ENCODE measurements around the gene TREX2. TPM values are rescaled to one million over a fixed set of nuclear protein-coding genes. Genes with fewer than 3 reads are reported as not detected.

TREX2 gene
- polyA plus RNA-seq, 1 donor (not counting 4 experiments of a cell fraction or from before 2014, with no cell fraction given), result 0.31 TPM

DNA sequence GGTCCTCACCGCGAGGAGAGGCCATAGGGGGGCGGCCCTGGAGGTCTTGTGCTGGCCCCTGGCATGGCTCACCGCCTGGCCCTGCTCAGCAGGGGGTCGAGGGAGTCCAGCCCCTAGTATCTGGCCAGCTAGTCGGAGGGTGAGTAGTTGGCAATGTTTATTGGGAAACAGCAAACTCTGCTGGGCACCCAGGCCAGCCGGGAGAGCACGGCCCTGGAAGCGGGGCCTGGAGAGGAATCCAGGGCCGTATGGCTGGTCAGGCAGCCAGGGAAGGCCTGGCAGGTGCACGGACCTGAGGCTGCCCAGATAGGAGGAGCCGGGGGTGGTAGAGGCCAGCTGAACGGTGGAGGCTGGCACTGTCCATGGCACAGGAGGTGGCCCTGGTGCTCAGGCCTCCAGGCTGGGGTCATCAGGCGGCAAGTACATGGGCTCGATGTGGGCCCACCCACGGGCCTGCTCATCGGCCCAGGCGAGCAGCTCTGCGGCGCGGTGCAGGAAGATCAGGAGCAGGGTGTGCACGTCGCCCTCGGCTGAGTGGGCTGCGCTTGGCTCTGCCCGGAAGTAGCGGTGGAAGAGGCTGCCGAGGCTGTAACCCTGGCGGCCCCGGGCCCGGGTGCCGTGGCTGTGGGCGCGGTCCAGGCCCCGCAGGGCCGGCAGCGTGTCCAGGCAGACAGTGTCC, 1.4 kb downstream of the TREX2 start:
- Histone ChIP-seq H3K4me2 (ENCODE audit: control insufficient read depth, extremely low read depth, insufficient read depth, low read depth, low read length) (no peak overlapping the region), H3K27ac (ENCODE audit: control insufficient read depth, insufficient read depth, low read length) (no peak overlapping the region), H3K4me3 (ENCODE audit: control insufficient read depth in 2 of 3, extremely low read depth in 1 of 3, insufficient read depth in 2 of 3, low read depth in 1 of 3, low read length in 3 of 3) (no peak overlapping the region), H3K4me1 (ENCODE audit: control insufficient read depth, extremely low read depth, insufficient read depth, low read length) (peaks cover 10% of the 10 kb centered on the region), H3K9me3 (ENCODE audit: control insufficient read depth, low read depth, low read length) (no peaks in the 10 kb centered on the region), H3K79me2 (ENCODE audit: control insufficient read depth, insufficient read depth, low read length) (no peaks in the 10 kb centered on the region), H3K27me3 (ENCODE audit: control insufficient read depth, extremely low read depth, insufficient read depth, low read length) (no peaks in the 10 kb centered on the region), H3K9me1 (ENCODE audit: control insufficient read depth, extremely low read depth, insufficient read depth, low read length) (no peaks in the 10 kb centered on the region), H2AFZ (ENCODE audit: control insufficient read depth, low read length) (no peak overlapping the region), H3K9ac (ENCODE audit: control insufficient read depth, extremely low read depth, insufficient read depth, low read length) (no peak overlapping the region), H3K36me3 (ENCODE audit: control insufficient read depth in 2 of 2, extremely low read depth in 1 of 2, insufficient read depth in 2 of 2, low read length in 2 of 2) (no peaks in the 10 kb centered on the region), H4K20me1 (ENCODE audit: control insufficient read depth, extremely low read depth, insufficient read depth, low read length) (no peaks in the 10 kb centered on the region)
- DNase-seq (ENCODE audit: low read depth, low spot score), result no peak
- dilution Hi-C loops (cut with MboI; ENCODE audit: extremely low pct_ligation_motif_present, low sequenced_read_pairs), result no loop called here
- TF ChIP-seq, protein P1, sequence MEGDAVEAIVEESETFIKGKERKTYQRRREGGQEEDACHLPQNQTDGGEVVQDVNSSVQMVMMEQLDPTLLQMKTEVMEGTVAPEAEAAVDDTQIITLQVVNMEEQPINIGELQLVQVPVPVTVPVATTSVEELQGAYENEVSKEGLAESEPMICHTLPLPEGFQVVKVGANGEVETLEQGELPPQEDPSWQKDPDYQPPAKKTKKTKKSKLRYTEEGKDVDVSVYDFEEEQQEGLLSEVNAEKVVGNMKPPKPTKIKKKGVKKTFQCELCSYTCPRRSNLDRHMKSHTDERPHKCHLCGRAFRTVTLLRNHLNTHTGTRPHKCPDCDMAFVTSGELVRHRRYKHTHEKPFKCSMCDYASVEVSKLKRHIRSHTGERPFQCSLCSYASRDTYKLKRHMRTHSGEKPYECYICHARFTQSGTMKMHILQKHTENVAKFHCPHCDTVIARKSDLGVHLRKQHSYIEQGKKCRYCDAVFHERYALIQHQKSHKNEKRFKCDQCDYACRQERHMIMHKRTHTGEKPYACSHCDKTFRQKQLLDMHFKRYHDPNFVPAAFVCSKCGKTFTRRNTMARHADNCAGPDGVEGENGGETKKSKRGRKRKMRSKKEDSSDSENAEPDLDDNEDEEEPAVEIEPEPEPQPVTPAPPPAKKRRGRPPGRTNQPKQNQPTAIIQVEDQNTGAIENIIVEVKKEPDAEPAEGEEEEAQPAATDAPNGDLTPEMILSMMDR (optimal IDR thresholded peaks at IDR 0.05 in 1 of 3, IDR thresholded peaks at IDR 0.05 in 1 of 3, conservative IDR thresholded peaks at IDR 0.05 in 1 of 3; ENCODE audit: extremely low read depth in 1 of 3, insufficient read depth in 2 of 3, low read length in 3 of 3), result no peak
- no peak for TF ChIP-seq EZH2 (IDR thresholded peaks at IDR 0.05; ENCODE audit: low read length)
- FAIRE-seq, result no peak

DNA sequence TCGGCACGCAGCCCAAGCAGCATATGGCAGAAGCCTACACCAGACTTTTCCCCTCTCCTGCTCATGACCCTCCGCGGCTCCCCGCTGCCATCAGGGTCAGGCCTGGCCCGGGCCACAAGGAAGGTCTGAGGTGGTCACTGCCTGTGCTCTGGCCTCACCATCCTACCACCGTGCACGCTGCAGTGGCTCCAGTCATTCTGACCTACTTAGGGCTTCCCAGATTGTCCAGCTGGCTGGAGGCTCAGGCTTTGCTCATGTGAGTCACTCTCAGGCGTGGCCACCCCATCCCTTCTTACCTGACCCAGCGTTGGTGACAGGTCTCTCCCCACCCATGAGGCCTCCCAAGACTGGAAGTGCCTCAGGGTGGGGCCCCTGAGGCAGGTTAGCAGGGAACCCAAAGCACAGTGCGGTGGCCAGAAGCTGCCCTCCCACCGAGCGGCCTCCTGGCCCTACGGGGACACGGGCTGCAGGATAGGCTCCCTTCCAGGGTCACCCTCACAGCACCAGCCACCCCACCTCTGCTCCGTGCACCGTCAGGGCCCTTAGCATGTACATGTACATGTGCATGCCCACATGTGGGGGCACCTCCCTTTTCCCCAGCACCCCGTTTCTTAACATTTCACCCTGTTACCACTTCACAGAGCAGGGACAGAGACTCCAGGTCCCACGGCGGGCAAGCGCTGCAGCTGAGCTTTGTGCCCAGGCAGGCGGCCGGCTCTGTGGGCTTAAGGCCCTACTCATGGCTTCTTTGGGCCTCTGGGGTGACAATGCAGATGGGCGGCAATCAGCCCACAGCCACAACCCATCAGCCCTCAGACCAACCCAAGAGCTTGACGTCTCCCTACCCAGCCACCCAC, 2.2 kb downstream of the TREX2 start:
- no peaks in the 10 kb centered on the region for H3K36me3 ChIP-seq (ENCODE audit: control insufficient read depth in 2 of 2, extremely low read depth in 1 of 2, insufficient read depth in 2 of 2, low read length in 2 of 2)
- no peak overlapping the region for H3K4me3 ChIP-seq (ENCODE audit: control insufficient read depth in 2 of 3, extremely low read depth in 1 of 3, insufficient read depth in 2 of 3, low read depth in 1 of 3, low read length in 3 of 3)
- dilution Hi-C loops (cut with MboI; ENCODE audit: extremely low pct_ligation_motif_present, low sequenced_read_pairs), result no loop called here
- H3K27ac ChIP-seq (ENCODE audit: control insufficient read depth, insufficient read depth, low read length), result no peak overlapping the region
- H3K79me2 ChIP-seq (ENCODE audit: control insufficient read depth, insufficient read depth, low read length), result no peaks in the 10 kb centered on the region
- FAIRE-seq (no peak), DNase-seq (ENCODE audit: low read depth, low spot score) (no peak)
- TF ChIP-seq EZH2 (IDR thresholded peaks at IDR 0.05; ENCODE audit: low read length), result no peak
- TF ChIP-seq, protein P1 (optimal IDR thresholded peaks at IDR 0.05 in 1 of 3, IDR thresholded peaks at IDR 0.05 in 1 of 3, conservative IDR thresholded peaks at IDR 0.05 in 1 of 3; ENCODE audit: extremely low read depth in 1 of 3, insufficient read depth in 2 of 3, low read length in 3 of 3), result no peak
- H3K9me1 ChIP-seq (ENCODE audit: control insufficient read depth, extremely low read depth, insufficient read depth, low read length), result no peaks in the 10 kb centered on the region
- H4K20me1 ChIP-seq (ENCODE audit: control insufficient read depth, extremely low read depth, insufficient read depth, low read length), result no peaks in the 10 kb centered on the region
- peaks cover 10% of the 10 kb centered on the region for H3K4me1 ChIP-seq (ENCODE audit: control insufficient read depth, extremely low read depth, insufficient read depth, low read length)
- H3K4me2 ChIP-seq (ENCODE audit: control insufficient read depth, extremely low read depth, insufficient read depth, low read depth, low read length), result no peak overlapping the region
- no peak overlapping the region for H3K9ac ChIP-seq (ENCODE audit: control insufficient read depth, extremely low read depth, insufficient read depth, low read length)
- no peaks in the 10 kb centered on the region for H3K9me3 ChIP-seq (ENCODE audit: control insufficient read depth, low read depth, low read length)
- H3K27me3 ChIP-seq (ENCODE audit: control insufficient read depth, extremely low read depth, insufficient read depth, low read length), result no peaks in the 10 kb centered on the region
- H2AFZ ChIP-seq (ENCODE audit: control insufficient read depth, low read length), result no peak overlapping the region
